Fibroblast of lung (primary cell): Measurements from ENCODE around the gene SEMA7A.

Experiments
- EZH2 ChIP-seq: IDR thresholded peaks from 2 replicates; pipeline ENCODE4 v1.5.1; 2012; ENCODE audit warnings: low read length, control low read depth, mild to moderate bottlenecking; ENCODE audit errors: missing control alignments
- TF ChIP-seq, protein P1 (sequence below), 2 donors: IDR thresholded peaks in 1 of 2; conservative IDR thresholded peaks in 1 of 2; 1 replicate in 1 of 2; 2 replicates in 1 of 2; pipeline ENCODE4 v1.5.1; 2011 to 2012; ENCODE audit warnings: low read length in 2 of 2, control low read depth in 1 of 2, inconsistent platforms in 1 of 2, low read depth in 1 of 2, mild to moderate bottlenecking in 1 of 2

- TF ChIP-seq, protein P1, sequence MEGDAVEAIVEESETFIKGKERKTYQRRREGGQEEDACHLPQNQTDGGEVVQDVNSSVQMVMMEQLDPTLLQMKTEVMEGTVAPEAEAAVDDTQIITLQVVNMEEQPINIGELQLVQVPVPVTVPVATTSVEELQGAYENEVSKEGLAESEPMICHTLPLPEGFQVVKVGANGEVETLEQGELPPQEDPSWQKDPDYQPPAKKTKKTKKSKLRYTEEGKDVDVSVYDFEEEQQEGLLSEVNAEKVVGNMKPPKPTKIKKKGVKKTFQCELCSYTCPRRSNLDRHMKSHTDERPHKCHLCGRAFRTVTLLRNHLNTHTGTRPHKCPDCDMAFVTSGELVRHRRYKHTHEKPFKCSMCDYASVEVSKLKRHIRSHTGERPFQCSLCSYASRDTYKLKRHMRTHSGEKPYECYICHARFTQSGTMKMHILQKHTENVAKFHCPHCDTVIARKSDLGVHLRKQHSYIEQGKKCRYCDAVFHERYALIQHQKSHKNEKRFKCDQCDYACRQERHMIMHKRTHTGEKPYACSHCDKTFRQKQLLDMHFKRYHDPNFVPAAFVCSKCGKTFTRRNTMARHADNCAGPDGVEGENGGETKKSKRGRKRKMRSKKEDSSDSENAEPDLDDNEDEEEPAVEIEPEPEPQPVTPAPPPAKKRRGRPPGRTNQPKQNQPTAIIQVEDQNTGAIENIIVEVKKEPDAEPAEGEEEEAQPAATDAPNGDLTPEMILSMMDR (conservative IDR thresholded peaks at IDR 0.05 in 1 of 2, IDR thresholded peaks at IDR 0.05 in 1 of 2; ENCODE audit: low read depth in 1 of 2, low read length in 2 of 2): no peak
- no peak for TF ChIP-seq EZH2
Measured at GRCh38 chr15:74433592-74434262, at the start of gene SEMA7A.
